GM12878 (cell line): ENCODE results near the gene KCTD12.

Experiments
- BCL3 ChIP-seq: IDR thresholded peaks from 2 replicates; pipeline ENCODE4 v1.6.1; 2011; ENCODE audit warnings: borderline replicate concordance, low read depth, mild to moderate bottlenecking, moderate library complexity, low read length; ENCODE audit not compliant: insufficient read depth, poor library complexity, severe bottlenecking
- CTCF ChIP-seq, 3 experiments: IDR thresholded peaks in 2 of 3; conservative IDR thresholded peaks in 1 of 3; 2 replicates each; pipeline ENCODE4 v1.5.1; 2011; ENCODE audit warnings: low read depth in 3 of 3, low read length in 3 of 3, mild to moderate bottlenecking in 3 of 3, control low read depth in 2 of 3, moderate library complexity in 2 of 3, inconsistent platforms in 1 of 3, mixed read lengths in 1 of 3; ENCODE audit not compliant: control insufficient read depth in 2 of 3, insufficient read depth in 1 of 3; ENCODE audit errors: extremely low read depth in 1 of 3
- ETV6 ChIP-seq, 2 experiments: fragments of 450-650 bp in 1 of 2; IDR thresholded peaks in 1 of 2; conservative IDR thresholded peaks in 1 of 2; 2 replicates each; pipeline ENCODE4 v1.6.1; 2014; ENCODE audit warnings: antibody characterized with exemption in 1 of 2, borderline replicate concordance in 1 of 2, low read depth in 1 of 2, mild to moderate bottlenecking in 1 of 2, moderate library complexity in 1 of 2
- HDGF ChIP-seq: fragments of 450-650 bp; IDR thresholded peaks from 2 replicates; pipeline ENCODE4 v1.6.1; 2016; ENCODE audit warnings: antibody characterized with exemption
- KAT2A ChIP-seq: conservative IDR thresholded peaks from 2 replicates; pipeline ENCODE4 v1.6.1; 2011; ENCODE audit warnings: low read depth, low read length; ENCODE audit not compliant: control insufficient read depth
- MYC ChIP-seq: IDR thresholded peaks from 2 replicates; pipeline ENCODE4 v1.6.1; 2011; ENCODE audit warnings: mild to moderate bottlenecking, low read length, moderate library complexity, inconsistent platforms; ENCODE audit not compliant: insufficient read depth, insufficient replicate concordance, insufficient read length, severe bottlenecking
- POLR2AphosphoS2 ChIP-seq: IDR thresholded peaks from 2 replicates; pipeline ENCODE4 v1.6.1; 2011; ENCODE audit warnings: low read depth, mild to moderate bottlenecking, low read length, improper control_type of control experiment, moderate library complexity
- TBL1XR1 ChIP-seq: IDR thresholded peaks from 2 replicates; pipeline ENCODE4 v1.6.1; 2012; ENCODE audit warnings: low read depth, low read length, improper control_type of control experiment
- TCF12 ChIP-seq: IDR thresholded peaks from 2 replicates; pipeline ENCODE4 v1.6.1; 2011; ENCODE audit warnings: low read depth, mild to moderate bottlenecking, low read length
- USF2 ChIP-seq: IDR thresholded peaks from 2 replicates; pipeline ENCODE4 v1.6.1; 2011; ENCODE audit warnings: low read depth, low read length, improper control_type of control experiment, borderline replicate concordance
- YY1 ChIP-seq: IDR thresholded peaks from 2 replicates; pipeline ENCODE4 v1.6.1; 2011; ENCODE audit warnings: low read depth, mild to moderate bottlenecking, low read length
- ZBTB11 ChIP-seq: fragments of 450-650 bp; formaldehyde crosslinking; IDR thresholded peaks from 2 replicates; pipeline ENCODE4 v1.5.0; 2022; ENCODE audit warnings: mild to moderate bottlenecking, missing genetic modification characterization

- TF ChIP-seq HDGF = no peak
- no peak for TF ChIP-seq MYC
- TF ChIP-seq TBL1XR1 = no peak
- no peak for TF ChIP-seq BCL3
- TF ChIP-seq YY1 = peak; percentile 35; the same call in 1 of the 2 replicates
- peak; percentile 95 to 100 (median 98) for TF ChIP-seq CTCF (IDR thresholded peaks at IDR 0.05 in 2 of 3, conservative IDR thresholded peaks at IDR 0.05 in 1 of 3; ENCODE audit: control insufficient read depth in 2 of 3, extremely low read depth in 1 of 3, insufficient read depth in 1 of 3, low read depth in 3 of 3, low read length in 3 of 3)
- TF ChIP-seq ZBTB11 (CRISPR knock-in tag) = no peak
- TF ChIP-seq TCF12 = no peak
- no peak for TF ChIP-seq ETV6 (conservative IDR thresholded peaks at IDR 0.05 in 1 of 2, IDR thresholded peaks at IDR 0.05 in 1 of 2; ENCODE audit: borderline replicate concordance in 1 of 2, low read depth in 1 of 2)
- TF ChIP-seq USF2 = no peak
- no peak for TF ChIP-seq POLR2AphosphoS2
- no peak for TF ChIP-seq KAT2A
Observed at GRCh38 chr13:76903544-76904162, 17.4 kb upstream of the KCTD12 start.
